Small intestine (tissue), 7 donors: ENCODE results near the gene TPI1. TPM values are rescaled to one million over a fixed set of nuclear protein-coding genes. Genes with fewer than 3 reads are reported as not detected.

Source experiments
- DNase-seq, 2 donors: peaks; one replicate each; pipeline versions ENCODE4 v3.0.0 to v3.0.0-alpha.2; 2013
- FAIRE-seq: peaks from 2 replicates; lab custom pipeline; 2012; peaks lifted over from hg19 to GRCh38; lab: Jason Lieb, UNC
- H3K27ac ChIP-seq, 3 donors: one replicate each; pipeline ENCODE4 v1.5.1; 2013; ENCODE audit warnings: low read length in 2 of 3, mild to moderate bottlenecking in 2 of 3, control low read depth in 1 of 3, inconsistent platforms in 1 of 3, low read depth in 1 of 3, moderate library complexity in 1 of 3
- H3K27me3 ChIP-seq, 3 donors: one replicate each; pipeline ENCODE4 v1.6.1; 2013; ENCODE audit warnings: low read length in 3 of 3, inconsistent platforms in 1 of 3; ENCODE audit not compliant: control insufficient read depth in 3 of 3, insufficient read depth in 3 of 3
- H3K36me3 ChIP-seq, 3 donors: one replicate each; pipeline ENCODE4 v1.6.1; 2013; ENCODE audit warnings: low read length in 3 of 3, inconsistent platforms in 1 of 3, low read depth in 1 of 3, mild to moderate bottlenecking in 1 of 3, moderate library complexity in 1 of 3; ENCODE audit not compliant: control insufficient read depth in 3 of 3, insufficient read depth in 2 of 3
- H3K4me1 ChIP-seq, 3 donors: one replicate each; pipeline ENCODE4 v1.6.1; 2013; ENCODE audit warnings: low read length in 2 of 3, inconsistent platforms in 1 of 3, low read depth in 1 of 3, mild to moderate bottlenecking in 1 of 3, moderate library complexity in 1 of 3; ENCODE audit not compliant: control insufficient read depth in 3 of 3, insufficient read depth in 2 of 3
- H3K4me3 ChIP-seq, 3 donors: one replicate each; pipeline ENCODE4 v1.5.1; 2013; ENCODE audit warnings: low read length in 3 of 3, control low read depth in 1 of 3, inconsistent platforms in 1 of 3, low read depth in 1 of 3, mild to moderate bottlenecking in 1 of 3, moderate library complexity in 1 of 3
- H3K9me3 ChIP-seq, 2 donors: one replicate each; pipeline ENCODE4 v1.6.1; 2013; ENCODE audit warnings: low read depth in 1 of 2, low read length in 1 of 2; ENCODE audit not compliant: control insufficient read depth in 2 of 2, insufficient read depth in 1 of 2
- WGBS, 3 donors: extraction: QIAGEN DNeasy Blood & Tissue Kit; methylation state at CpG; one replicate each; pipeline ENCODE4 v1.1.7; 2013; 5-methylcytosine and 5-hydroxymethylcytosine counted together
- polyA plus RNA-seq, 4 donors: library from polyadenylated mRNA; stranded (reverse) in 3 of 4; unstranded in 1 of 4; fragments of 200-250 nt in 3 of 4; fragments of 120-200 nt in 1 of 4; gene quantifications; one replicate each; pipeline versions ENCODE4 v1.2.1 to v1.2.3, GENCODE V29; 2013
- donor health status: healthy with polysubstance abuse.
- donor health status: control.
- donor health status: control.
- donor health status: Bipolar disorder and iron deficiency.
- donor health status: healthy.

Gene TPI1
- polyA plus RNA-seq, 4 donors = 574 to 1,439 (median 1,040) TPM

- H3K4me1 ChIP-seq = peaks cover 0 to 34% (median 0%) of the 10 kb centered on the region in 3 donors
- FAIRE-seq (no peak), DNase-seq (no peak)
- peaks cover 0 to 59% (median 0%) of the 10 kb centered on the region in 3 donors for H3K36me3 ChIP-seq
- WGBS, 3 donors = 90 to 92% (median 91%) methylated on average over 16 of the region's 16 CpGs
- H3K9me3 ChIP-seq = no peaks in the 10 kb centered on the region
- no peak overlapping the region for H3K27ac ChIP-seq
- H3K4me3 ChIP-seq = no peak overlapping the region
- H3K27me3 ChIP-seq = no peaks in the 10 kb centered on the region
Measured at GRCh38 chr12:6838854-6839253, 28.5 kb upstream of the TPI1 start.

GRCh38 chr12:6839482-6840201, 27.7 kb upstream of the TPI1 start:
- H3K27me3 ChIP-seq = no peaks in the 10 kb centered on the region
- no peak overlapping the region for H3K4me3 ChIP-seq
- H3K4me1 ChIP-seq = peaks cover 0 to 31% (median 0%) of the 10 kb centered on the region in 3 donors
- DNase-seq (peak in 1 of 2 donors; percentile 32), FAIRE-seq (no peak)
- H3K27ac ChIP-seq = peak overlapping the region in 1 of 3 donors; percentile 18
- H3K36me3 ChIP-seq = peaks cover 0 to 61% (median 0%) of the 10 kb centered on the region in 3 donors
- H3K9me3 ChIP-seq = no peaks in the 10 kb centered on the region
- 50 to 63% (median 61%) methylated on average over 10 of the region's 10 CpGs for WGBS, 3 donors

GRCh38 chr12:6840330-6840729, 27.0 kb upstream of the TPI1 start:
- Histone ChIP-seq H3K27ac (peak overlapping the region in 1 of 3 donors; percentile 4), H3K36me3 (peaks cover 0 to 65% (median 0%) of the 10 kb centered on the region in 3 donors), H3K4me1 (peaks cover 0 to 28% (median 0%) of the 10 kb centered on the region in 3 donors), H3K27me3 (no peaks in the 10 kb centered on the region), H3K9me3 (no peaks in the 10 kb centered on the region), H3K4me3 (no peak overlapping the region)
- FAIRE-seq (no peak), DNase-seq (no peak)
- 63 to 83% (median 83%) methylated on average over 1 of the region's 1 CpG for WGBS, 3 donors

- H3K27me3 ChIP-seq = no peaks in the 10 kb centered on the region
- H3K4me3 ChIP-seq = no peak within 1 kb of the TSS
- H3K27ac ChIP-seq = peak within 1 kb of the TSS in 1 of 3 donors; percentile 23
- 54 to 65% (median 59%) methylated on average over 23 to 24 of the region's 24 CpGs for WGBS, 3 donors
- DNase-seq (no peak), FAIRE-seq (no peak)
- peaks cover 0 to 28% (median 0%) of the 10 kb centered on the region in 3 donors for H3K4me1 ChIP-seq
- H3K9me3 ChIP-seq = no peaks in the 10 kb centered on the region
- H3K36me3 ChIP-seq = peaks cover 0 to 71% (median 0%) of the 10 kb centered on the region in 3 donors
Measured at GRCh38 chr12:6840761-6841515, 26.4 kb upstream of the TPI1 start, which contains the start of gene GNB3. TSS of gene GNB3 (plus strand) at chr12:6840925. CDS start at chr12:6841288, 363 bp downstream.

- peak in 1 of 2 donors; percentile 61 for DNase-seq
- WGBS, 3 donors = 19 to 61% (median 37%) methylated on average over 4 of the region's 4 CpGs
- H3K36me3 ChIP-seq = peaks cover 0 to 74% (median 0%) of the 10 kb centered on the region in 3 donors
Measured at GRCh38 chr12:6842075-6842474, 25.3 kb upstream of the TPI1 start.

GRCh38 chr12:6843118-6843902, 24.0 kb upstream of the TPI1 start:
- no peak overlapping the region for H3K4me3 ChIP-seq
- DNase-seq = peak in 1 of 2 donors; percentile 25
- no peak overlapping the region for H3K27ac ChIP-seq
- H3K27me3 ChIP-seq = no peaks in the 10 kb centered on the region
- peaks cover 0 to 73% (median 0%) of the 10 kb centered on the region in 3 donors for H3K36me3 ChIP-seq
- 57 to 74% (median 72%) methylated on average over 16 of the region's 16 CpGs for WGBS, 3 donors
- FAIRE-seq = no peak
- no peaks in the 10 kb centered on the region for H3K9me3 ChIP-seq
- peaks cover 0 to 24% (median 0%) of the 10 kb centered on the region in 3 donors for H3K4me1 ChIP-seq

More at GRCh38 chr12:6842075-6842474, 25.3 kb upstream of the TPI1 start:
- no peak overlapping the region for H3K27ac ChIP-seq
- H3K4me3 ChIP-seq = no peak overlapping the region
- H3K4me1 ChIP-seq = peaks cover 0 to 28% (median 0%) of the 10 kb centered on the region in 3 donors
- H3K27me3 ChIP-seq = no peaks in the 10 kb centered on the region
- no peak for FAIRE-seq
- no peaks in the 10 kb centered on the region for H3K9me3 ChIP-seq

- Histone ChIP-seq H3K36me3 (peaks cover 0 to 74% (median 3%) of the 10 kb centered on the region in 3 donors), H3K27ac (no peak overlapping the region), H3K27me3 (no peaks in the 10 kb centered on the region), H3K4me3 (no peak overlapping the region), H3K4me1 (peaks cover 0 to 32% (median 0%) of the 10 kb centered on the region in 3 donors), H3K9me3 (no peaks in the 10 kb centered on the region)
- DNase-seq = no peak
- 91 to 96% (median 91%) methylated on average over 17 of the region's 17 CpGs for WGBS, 3 donors
- no peak for FAIRE-seq
Measured at GRCh38 chr12:6845395-6845794, 21.9 kb upstream of the TPI1 start.
